Measurements from ENCODE around the gene VSTM2B. TPM values are rescaled to one million over a fixed set of nuclear protein-coding genes. Genes with fewer than 3 reads are reported as not detected.

VSTM2B gene
- total and polyA plus RNA-seq, 2 of the 13 experiments (the other 11 are each of a cell fraction or from before 2014, with no cell fraction given): not detected

GRCh38 chr19:29509456-29509855 is 16.3 kb upstream of the VSTM2B start:
- in situ Hi-C loops (cut with HindIII; ENCODE audit: extremely low pct_ligation_motif_present, low pct_unique_long_range_greater_than_20kb) (no loop called here), intact Hi-C loops (cut with micrococcal nuclease; ENCODE audit: unreplicated experiment) (no loop called here)
- Histone ChIP-seq H2AFZ (ENCODE audit: low read length) (no peak overlapping the region), H3K4me3 (replicated peaks in 1 of 3; ENCODE audit: insufficient read depth in 1 of 3, low read depth in 2 of 3, low read length in 3 of 3) (no peak overlapping the region), H3K4me1 (ENCODE audit: insufficient read depth, low read length) (no peaks in the 10 kb centered on the region), H3K27me3 (ENCODE audit: control insufficient read depth in 1 of 2, insufficient read depth in 2 of 2, low read length in 2 of 2) (peaks cover 5 to 11% of the 10 kb centered on the region in 2 experiments; a peak in 2 of 5 replicates), H3K27ac (ENCODE audit: extremely low read length, insufficient read depth, low read length) (no peak overlapping the region), H3K9ac (ENCODE audit: insufficient read depth, low read depth, low read length) (no peak overlapping the region), H3K36me3 (replicated peaks in 1 of 2; ENCODE audit: control insufficient read depth in 1 of 2, insufficient read depth in 2 of 2, low read length in 2 of 2) (no peaks in the 10 kb centered on the region), H4K20me1 (ENCODE audit: insufficient read depth, low read length) (no peaks in the 10 kb centered on the region), H3K79me2 (ENCODE audit: insufficient read depth, low read length) (no peaks in the 10 kb centered on the region), H3K4me2 (ENCODE audit: low read depth, low read length) (no peak overlapping the region), H3K9me3 (ENCODE audit: low read length) (no peaks in the 10 kb centered on the region)
- no peak for ATAC-seq
- TF ChIP-seq ZNF746 (CRISPR knock-in tag; IDR thresholded peaks at IDR 0.05) (no peak), PRPF4 (IDR thresholded peaks at IDR 0.05; ENCODE audit: low read depth, low read length, poor library complexity, severe bottlenecking) (no peak), RCOR2 (CRISPR knock-in tag; IDR thresholded peaks at IDR 0.05) (no peak), DRAP1 (CRISPR knock-in tag; IDR thresholded peaks at IDR 0.05) (no peak), SIN3A (IDR thresholded peaks at IDR 0.05; ENCODE audit: borderline replicate concordance, low read depth, low read length) (no peak), THAP7 (CRISPR knock-in tag; IDR thresholded peaks at IDR 0.05) (no peak), MAFF (IDR thresholded peaks at IDR 0.05; ENCODE audit: low read depth, low read length) (no peak), RAD51 (IDR thresholded peaks at IDR 0.05; ENCODE audit: borderline replicate concordance) (no peak), GZF1 (CRISPR knock-in tag; IDR thresholded peaks at IDR 0.05) (no peak), ZFP41 (CRISPR knock-in tag; IDR thresholded peaks at IDR 0.05; ENCODE audit: borderline replicate concordance) (no peak), ZSCAN5A (CRISPR knock-in tag; IDR thresholded peaks at IDR 0.05; ENCODE audit: borderline replicate concordance) (no peak), ZBTB43 (CRISPR knock-in tag; conservative IDR thresholded peaks at IDR 0.05) (no peak), TBX3 (IDR thresholded peaks at IDR 0.05; ENCODE audit: borderline replicate concordance) (no peak), SP5 (CRISPR knock-in tag; IDR thresholded peaks at IDR 0.05; ENCODE audit: borderline replicate concordance, low read depth) (no peak), ZNF609 (CRISPR knock-in tag; IDR thresholded peaks at IDR 0.05; ENCODE audit: borderline replicate concordance) (no peak), ZNF782 (CRISPR knock-in tag; IDR thresholded peaks at IDR 0.05; ENCODE audit: borderline replicate concordance) (no peak)
- WGBS (ENCODE audit: low lambda C conversion rate): 4% methylated on average over 8 of the region's 8 CpGs
- ChIA-PET POLR2A (no interaction called here), CTCF (ENCODE audit: low intra/inter-chr PET ratio, low total read pairs) (no interaction called here)
- DNase-seq (ENCODE audit: low spot score): no peak
- no peak for FAIRE-seq
- BruUV-seq (replicated peaks): no TSS peak
